Small intestine (tissue), 7 donors: Measurements from ENCODE around the gene SFI1. TPM values are rescaled to one million over a fixed set of nuclear protein-coding genes. Genes with fewer than 3 reads are reported as not detected.
"Not testable (repeated sequence)": the region's sequence is repeated elsewhere in the genome, so short reads cannot be mapped to it uniquely, and the experiment has no call there.

ENCODE experiments used
- DNase-seq, 2 donors: peaks; one replicate each; pipeline versions ENCODE4 v3.0.0 to v3.0.0-alpha.2; 2013
- FAIRE-seq: peaks from 2 replicates; lab custom pipeline; 2012; peaks lifted over from hg19 to GRCh38; lab: Jason Lieb, UNC
- H3K27ac ChIP-seq, 3 donors: one replicate each; pipeline ENCODE4 v1.5.1; 2013; ENCODE audit warnings: low read length in 2 of 3, mild to moderate bottlenecking in 2 of 3, control low read depth in 1 of 3, inconsistent platforms in 1 of 3, low read depth in 1 of 3, moderate library complexity in 1 of 3
- H3K27me3 ChIP-seq, 3 donors: one replicate each; pipeline ENCODE4 v1.6.1; 2013; ENCODE audit warnings: low read length in 3 of 3, inconsistent platforms in 1 of 3; ENCODE audit not compliant: control insufficient read depth in 3 of 3, insufficient read depth in 3 of 3
- H3K36me3 ChIP-seq, 3 donors: one replicate each; pipeline ENCODE4 v1.6.1; 2013; ENCODE audit warnings: low read length in 3 of 3, inconsistent platforms in 1 of 3, low read depth in 1 of 3, mild to moderate bottlenecking in 1 of 3, moderate library complexity in 1 of 3; ENCODE audit not compliant: control insufficient read depth in 3 of 3, insufficient read depth in 2 of 3
- H3K4me1 ChIP-seq, 3 donors: one replicate each; pipeline ENCODE4 v1.6.1; 2013; ENCODE audit warnings: low read length in 2 of 3, inconsistent platforms in 1 of 3, low read depth in 1 of 3, mild to moderate bottlenecking in 1 of 3, moderate library complexity in 1 of 3; ENCODE audit not compliant: control insufficient read depth in 3 of 3, insufficient read depth in 2 of 3
- H3K4me3 ChIP-seq, 3 donors: one replicate each; pipeline ENCODE4 v1.5.1; 2013; ENCODE audit warnings: low read length in 3 of 3, control low read depth in 1 of 3, inconsistent platforms in 1 of 3, low read depth in 1 of 3, mild to moderate bottlenecking in 1 of 3, moderate library complexity in 1 of 3
- H3K9me3 ChIP-seq, 2 donors: one replicate each; pipeline ENCODE4 v1.6.1; 2013; ENCODE audit warnings: low read depth in 1 of 2, low read length in 1 of 2; ENCODE audit not compliant: control insufficient read depth in 2 of 2, insufficient read depth in 1 of 2
- WGBS, 3 donors: extraction: QIAGEN DNeasy Blood & Tissue Kit; methylation state at CpG; one replicate each; pipeline ENCODE4 v1.1.7; 2013; 5-methylcytosine and 5-hydroxymethylcytosine counted together
- polyA plus RNA-seq, 4 donors: library from polyadenylated mRNA; stranded (reverse) in 3 of 4; unstranded in 1 of 4; fragments of 200-250 nt in 3 of 4; fragments of 120-200 nt in 1 of 4; gene quantifications; one replicate each; pipeline versions ENCODE4 v1.2.1 to v1.2.3, GENCODE V29; 2013
- donor health status: healthy with polysubstance abuse.
- donor health status: control.
- donor health status: control.
- donor health status: Bipolar disorder and iron deficiency.
- donor health status: healthy.

SFI1 gene
- polyA plus RNA-seq, 4 donors: 21.5 to 174 (median 97.6) TPM

- not testable (repeated sequence) for H3K27me3 ChIP-seq, FAIRE-seq
Measured at GRCh38 chr22:31590161-31590560, 93.8 kb downstream of the SFI1 start.

GRCh38 chr22:31595271-31595670 is 98.9 kb downstream of the SFI1 start:
- no peak for FAIRE-seq
- WGBS, 3 donors: 46 to 84% (median 61%) methylated on average over 2 of the region's 2 CpGs
- H3K27ac ChIP-seq: no peak overlapping the region

More at GRCh38 chr22:31590161-31590560, 93.8 kb downstream of the SFI1 start:
- Histone ChIP-seq H3K4me1 (peaks cover 0 to 23% (median 0%) of the 10 kb centered on the region in 3 donors), H3K36me3 (peaks cover 0 to 11% (median 11%) of the 10 kb centered on the region in 3 donors)
- not testable (repeated sequence) for H3K9me3 ChIP-seq, H3K4me3 ChIP-seq, DNase-seq, H3K27ac ChIP-seq
- 100% methylated on average over 1 of the region's 2 CpGs; no CpG with 5 or more reads in 1 of the 3 donors for WGBS, 3 donors

DNA sequence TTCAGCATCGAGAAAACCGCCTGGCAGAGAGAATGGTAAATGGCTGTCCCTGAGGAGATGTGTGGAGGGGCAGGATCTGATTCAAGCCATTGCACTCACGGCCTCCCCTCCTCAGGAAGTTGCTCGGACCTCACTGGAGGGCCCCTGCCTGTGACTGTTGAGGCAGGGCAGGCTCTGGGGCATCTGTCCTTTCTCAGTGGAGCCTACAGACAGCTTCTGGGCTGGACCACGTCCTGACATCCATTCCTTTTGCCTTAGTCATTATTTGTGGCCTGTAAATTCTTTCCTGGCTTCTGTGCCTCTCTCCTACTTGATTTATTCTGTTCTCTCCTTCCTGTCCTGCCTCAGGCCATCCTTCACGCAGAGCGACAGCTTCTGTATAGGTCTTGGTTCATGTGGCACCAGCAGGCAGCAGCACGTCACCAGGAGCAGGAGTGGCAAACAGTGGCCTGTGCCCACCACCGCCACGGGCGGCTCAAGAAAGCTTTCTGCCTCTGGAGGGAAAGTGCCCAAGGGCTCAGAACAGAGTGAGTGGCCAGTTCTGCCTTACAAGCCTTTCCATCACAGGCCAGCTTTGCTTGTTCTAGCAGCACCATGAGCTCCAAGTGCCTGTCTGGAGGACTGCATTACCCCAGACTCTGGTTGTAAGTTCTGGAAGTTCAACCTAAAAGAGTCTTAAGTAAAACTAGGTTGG is 106.1 kb downstream of the SFI1 start:
- peaks cover 3 to 59% (median 9%) of the 10 kb centered on the region in 3 donors for H3K36me3 ChIP-seq
- H3K9me3 ChIP-seq: no peaks in the 10 kb centered on the region
- DNase-seq (peak in 1 of 2 donors; percentile 5), FAIRE-seq (no peak)
- 75 to 88% (median 88%) methylated on average over 11 of the region's 11 CpGs for WGBS, 3 donors
- no peaks in the 10 kb centered on the region for H3K27me3 ChIP-seq
- H3K4me1 ChIP-seq: peaks cover 4 to 26% (median 5%) of the 10 kb centered on the region in 3 donors
- H3K4me3 ChIP-seq: no peak overlapping the region
- no peak overlapping the region for H3K27ac ChIP-seq

More at GRCh38 chr22:31595271-31595670, 98.9 kb downstream of the SFI1 start:
- H3K36me3 ChIP-seq: peaks cover 0 to 12% (median 0%) of the 10 kb centered on the region in 3 donors
- no peaks in the 10 kb centered on the region for H3K9me3 ChIP-seq
- no peaks in the 10 kb centered on the region for H3K4me1 ChIP-seq
- peak in 1 of 2 donors; percentile 53 for DNase-seq
- no peak overlapping the region for H3K4me3 ChIP-seq
- H3K27me3 ChIP-seq: no peaks in the 10 kb centered on the region

DNA sequence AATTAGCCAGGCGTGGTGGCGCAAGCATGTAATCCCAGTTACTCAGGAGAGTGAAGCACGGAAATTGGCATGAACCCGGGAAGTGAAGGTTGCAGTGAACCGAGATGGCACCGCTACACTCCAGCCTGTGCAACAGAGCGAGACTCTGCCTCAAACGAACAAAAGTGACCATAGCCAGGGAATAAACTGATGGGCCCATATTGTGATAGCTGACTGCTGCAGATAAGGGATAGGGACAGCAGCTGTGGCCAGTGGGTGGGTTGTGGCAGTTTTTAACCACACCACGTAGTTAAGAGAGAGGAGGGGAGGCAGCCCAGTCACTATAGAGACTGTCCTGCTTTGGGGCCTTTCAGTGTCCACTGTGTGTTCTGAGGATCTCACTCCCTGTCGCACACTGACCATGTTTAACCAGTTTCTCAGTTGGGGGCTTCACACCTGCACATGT is 106.8 kb downstream of the SFI1 start:
- Histone ChIP-seq H3K27ac (no peak overlapping the region), H3K36me3 (peaks cover 3 to 66% (median 9%) of the 10 kb centered on the region in 3 donors), H3K9me3 (no peaks in the 10 kb centered on the region), H3K4me3 (no peak overlapping the region), H3K4me1 (peaks cover 4 to 26% (median 5%) of the 10 kb centered on the region in 3 donors), H3K27me3 (no peaks in the 10 kb centered on the region)
- FAIRE-seq (no peak), DNase-seq (no peak)
- WGBS, 3 donors: 86 to 92% (median 88%) methylated on average over 10 of the region's 10 CpGs

GRCh38 chr22:31603574-31603973 is 107.2 kb downstream of the SFI1 start:
- Histone ChIP-seq H3K27ac (no peak overlapping the region), H3K9me3 (no peaks in the 10 kb centered on the region), H3K36me3 (peaks cover 3 to 68% (median 11%) of the 10 kb centered on the region in 3 donors), H3K4me1 (peaks cover 4 to 26% (median 5%) of the 10 kb centered on the region in 3 donors), H3K27me3 (no peaks in the 10 kb centered on the region), H3K4me3 (no peak overlapping the region)
- 95 to 99% (median 98%) methylated on average over 5 of the region's 5 CpGs for WGBS, 3 donors
- DNase-seq (no peak), FAIRE-seq (no peak)

DNA sequence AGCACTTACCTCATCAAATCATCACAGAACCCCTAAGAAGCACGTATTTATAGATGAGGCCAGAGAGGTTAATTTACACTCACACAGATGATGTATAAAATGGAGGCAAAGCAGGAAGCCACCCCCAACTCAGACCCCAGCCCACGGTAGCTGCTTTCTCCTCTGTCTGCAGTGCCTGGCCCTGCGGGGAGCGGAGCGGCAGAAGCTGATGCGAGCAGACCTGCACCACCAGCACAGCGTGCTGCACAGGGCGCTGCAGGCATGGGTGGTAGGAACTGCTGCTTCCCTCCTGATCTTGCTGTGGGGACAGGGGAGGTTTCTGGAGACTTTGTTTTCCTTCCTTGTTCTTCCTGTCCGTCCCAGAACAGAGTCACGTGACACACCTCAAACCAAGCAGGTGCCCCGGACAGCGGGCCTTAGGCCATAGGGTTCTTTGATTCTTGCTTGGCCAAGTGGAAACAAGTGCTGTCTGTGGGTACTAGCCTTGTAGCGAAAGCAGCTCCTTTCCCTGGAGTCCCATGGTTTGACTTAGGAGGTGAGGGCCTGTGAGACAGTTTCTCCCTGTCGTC is 107.9 kb downstream of the SFI1 start:
- FAIRE-seq (no peak), DNase-seq (peak in 1 of 2 donors; percentile 4)
- H3K4me3 ChIP-seq: no peak overlapping the region
- WGBS, 3 donors: 92 to 93% (median 93%) methylated on average over 14 of the region's 14 CpGs
- peaks cover 4 to 26% (median 5%) of the 10 kb centered on the region in 3 donors for H3K4me1 ChIP-seq
- H3K27ac ChIP-seq: peak overlapping the region in 2 of 3 donors; percentile 21 to 68
- no peaks in the 10 kb centered on the region for H3K9me3 ChIP-seq
- peaks cover 3 to 74% (median 13%) of the 10 kb centered on the region in 3 donors for H3K36me3 ChIP-seq
- H3K27me3 ChIP-seq: no peaks in the 10 kb centered on the region

DNA sequence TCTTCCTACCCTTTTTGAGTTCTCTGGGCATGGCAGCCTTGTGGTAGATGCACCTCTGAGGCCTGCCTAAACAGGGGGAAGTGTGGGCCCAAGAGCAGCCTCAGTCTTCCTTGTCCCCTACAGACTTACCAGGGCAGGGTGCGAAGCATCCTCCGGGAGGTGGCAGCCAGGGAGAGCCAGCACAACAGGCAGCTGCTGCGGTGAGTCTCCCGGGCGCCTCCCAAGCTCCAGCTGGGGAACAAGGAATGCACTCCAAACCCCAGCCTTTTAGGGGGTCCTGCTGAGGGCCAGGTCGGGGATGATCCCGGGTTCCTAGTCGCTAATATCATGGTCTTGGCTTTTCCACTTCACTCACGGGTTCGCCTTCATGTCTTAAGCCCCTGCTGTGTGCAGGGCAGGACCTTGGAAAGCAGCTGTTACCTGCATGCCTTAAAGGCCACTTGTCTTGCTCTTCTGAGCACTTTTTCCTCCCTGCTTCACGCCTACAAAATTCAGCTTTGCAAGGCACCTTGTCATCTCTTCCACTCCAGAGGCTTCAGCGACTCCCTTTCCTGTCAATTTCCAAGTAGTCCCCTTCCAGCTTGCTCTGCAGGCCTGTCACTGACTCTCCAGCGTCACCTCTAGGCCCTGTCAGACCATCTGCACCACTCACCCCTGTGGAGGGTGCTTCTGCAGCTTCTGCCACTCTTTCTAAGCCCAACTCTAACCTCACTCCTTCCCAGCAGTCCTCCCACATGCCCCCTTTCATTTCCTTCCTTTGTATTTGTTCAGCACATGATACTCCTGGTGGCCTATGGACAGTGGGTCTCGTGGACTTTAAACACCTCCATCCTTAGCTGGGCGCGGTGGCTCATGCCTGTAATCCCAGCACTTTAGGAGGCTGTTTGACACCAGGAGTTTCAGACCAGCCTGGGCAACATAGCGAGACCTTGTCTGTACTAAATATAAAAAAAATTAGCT is 108.7 kb downstream of the SFI1 start:
- 75 to 84% (median 83%) methylated on average over 17 of the region's 17 CpGs for WGBS, 3 donors
- H3K27ac ChIP-seq: peak overlapping the region in 2 of 3 donors; percentile 21 to 68
- DNase-seq: peak; percentile 54 to 67
- H3K4me3 ChIP-seq: no peak overlapping the region
- peaks cover 3 to 79% (median 17%) of the 10 kb centered on the region in 3 donors for H3K36me3 ChIP-seq
- H3K27me3 ChIP-seq: no peaks in the 10 kb centered on the region
- no peak for FAIRE-seq
- H3K4me1 ChIP-seq: peaks cover 4 to 26% (median 5%) of the 10 kb centered on the region in 3 donors
- H3K9me3 ChIP-seq: no peaks in the 10 kb centered on the region
